H1 (cell line): ENCODE results near the gene PRPF6. TPM values are rescaled to one million over a fixed set of nuclear protein-coding genes. Genes with fewer than 3 reads are reported as not detected.
A peak's percentile ranks its signal among the peaks of the same experiment; 100 is the strongest.

ENCODE experiments used
- CTCF ChIA-PET: fragments of 300-600 bp; sonication (Branson Sonifier 250); formaldehyde crosslinking; loops from one replicate; lab custom pipeline; 2021; ENCODE audit not compliant: partially characterized antibody; lab: Charles Lee
- POLR2A ChIA-PET: fragments of 300-600 bp; sonication (Branson Sonifier 250); formaldehyde crosslinking; loops from one replicate; lab custom pipeline; 2021; ENCODE audit warnings: inconsistent platforms; ENCODE audit not compliant: partially characterized antibody; lab: Charles Lee
- DNase-seq, 2 experiments: peaks; one replicate each; pipeline versions ENCODE4 v3.0.0 to v3.0.0-alpha.2; 2010 to 2022; ENCODE audit warnings: low spot score in 2 of 2, low read depth in 1 of 2, mixed read lengths in 1 of 2
- FAIRE-seq: peaks from 2 replicates; lab custom pipeline; 2011; peaks lifted over from hg19 to GRCh38; lab: Jason Lieb, UNC
- H2AFZ ChIP-seq: 2 replicates; pipeline ENCODE4 v1.8.1; 2012; ENCODE audit warnings: low read length, inconsistent platforms
- H2AK5ac ChIP-seq: 2 replicates; pipeline ENCODE4 v1.6.1; 2013; ENCODE audit warnings: low read depth, low read length
- H2BK120ac ChIP-seq: replicated peaks from 2 replicates; pipeline ENCODE3; 2013; ENCODE audit warnings: low read depth, low read length, inconsistent platforms
- H2BK12ac ChIP-seq: 2 replicates; pipeline ENCODE4 v1.6.1; 2013; ENCODE audit warnings: low read depth, low read length
- H2BK15ac ChIP-seq: 2 replicates; pipeline ENCODE4 v1.6.1; 2013; ENCODE audit warnings: low read length
- H2BK20ac ChIP-seq: 2 replicates; pipeline ENCODE4 v1.6.1; 2013; ENCODE audit warnings: low read length
- H2BK5ac ChIP-seq: 2 replicates; pipeline ENCODE4 v1.6.1; 2013; ENCODE audit warnings: low read depth, low read length
- H3K14ac ChIP-seq: 2 replicates; pipeline ENCODE4 v1.6.1; 2013; ENCODE audit warnings: inconsistent platforms; ENCODE audit not compliant: insufficient read length
- H3K18ac ChIP-seq: 2 replicates; pipeline ENCODE4 v1.6.1; 2013; ENCODE audit warnings: low read length; ENCODE audit errors: extremely low read depth
- H3K23ac ChIP-seq: 2 replicates; pipeline ENCODE4 v1.6.1; 2013; ENCODE audit warnings: inconsistent platforms; ENCODE audit not compliant: insufficient read length
- H3K23me2 ChIP-seq: 2 replicates; pipeline ENCODE4 v1.6.1; 2013; ENCODE audit warnings: low read depth, low read length
- H3K27ac ChIP-seq: 2 replicates; pipeline ENCODE4 v1.6.1; 2011; ENCODE audit warnings: low read depth, low read length, inconsistent platforms
- H3K27me3 ChIP-seq, 4 experiments: replicated peaks in 1 of 4; 1 replicate in 1 of 4; 2 replicates in 3 of 4; pipeline versions ENCODE4 v1.6.1 to v1.8.1; 2011 to 2013; ENCODE audit warnings: low read length in 3 of 4, mild to moderate bottlenecking in 3 of 4, inconsistent platforms in 2 of 4, mixed read lengths in 2 of 4, moderate library complexity in 1 of 4; ENCODE audit not compliant: control insufficient read depth in 3 of 4, insufficient read depth in 3 of 4; ENCODE audit errors: extremely low read depth in 1 of 4
- H3K36me3 ChIP-seq, 4 experiments: 2 replicates each; pipeline versions ENCODE4 v1.6.1 to v1.8.1; 2011 to 2013; ENCODE audit warnings: mild to moderate bottlenecking in 4 of 4, low read length in 3 of 4, moderate library complexity in 2 of 4, control low read depth in 1 of 4, inconsistent platforms in 1 of 4; ENCODE audit not compliant: insufficient read depth in 4 of 4, control insufficient read depth in 2 of 4
- H3K4ac ChIP-seq: replicated peaks from 2 replicates; pipeline ENCODE3; 2013; ENCODE audit warnings: low read length, low read depth, mixed read lengths, inconsistent platforms; ENCODE audit not compliant: insufficient read length
- H3K4me1 ChIP-seq, 4 experiments: replicated peaks in 1 of 4; 1 replicate in 1 of 4; 2 replicates in 3 of 4; pipeline versions ENCODE4 v1.6.1 to v1.8.1; 2011 to 2013; ENCODE audit warnings: low read length in 3 of 4, inconsistent platforms in 2 of 4, mixed read lengths in 1 of 4; ENCODE audit not compliant: insufficient read depth in 4 of 4, control insufficient read depth in 3 of 4
- H3K4me2 ChIP-seq, 2 experiments: 2 replicates each; pipeline versions ENCODE4 v1.6.1 to v1.8.1; 2011 to 2013; ENCODE audit warnings: low read depth in 2 of 2, low read length in 2 of 2, control low read depth in 1 of 2, inconsistent platforms in 1 of 2, mild to moderate bottlenecking in 1 of 2; ENCODE audit not compliant: insufficient read depth in 1 of 2
- H3K4me3 ChIP-seq, 4 experiments: fragments of 200-600, 300-600 bp in 1 of 4; sonication (generic), shearing (Covaris generic), sonication (Bioruptor Twin) in 1 of 4; 2 replicates each; pipeline versions ENCODE4 v1.5.1 to v1.8.1; 2011 to 2016; ENCODE audit warnings: low read length in 4 of 4, low read depth in 3 of 4, control low read depth in 2 of 4, inconsistent platforms in 2 of 4, mild to moderate bottlenecking in 2 of 4, mixed read lengths in 1 of 4, moderate library complexity in 1 of 4; ENCODE audit not compliant: insufficient read depth in 2 of 4; ENCODE audit errors: extremely low read depth in 1 of 4
- H3K56ac ChIP-seq: replicated peaks from 2 replicates; pipeline ENCODE3; 2013; ENCODE audit warnings: low read depth, mild to moderate bottlenecking, mixed read lengths, low read length, inconsistent platforms; ENCODE audit not compliant: insufficient read length
- H3K79me1 ChIP-seq: 2 replicates; pipeline ENCODE4 v1.6.1; 2013; ENCODE audit warnings: low read depth, low read length, control low read depth
- H3K79me2 ChIP-seq, 2 experiments: 2 replicates each; pipeline versions ENCODE4 v1.6.1 to v1.8.1; 2012 to 2013; ENCODE audit warnings: low read length in 2 of 2, mild to moderate bottlenecking in 2 of 2, inconsistent platforms in 1 of 2; ENCODE audit not compliant: insufficient read depth in 2 of 2, control insufficient read depth in 1 of 2
- H3K9ac ChIP-seq, 4 experiments: replicated peaks in 1 of 4; 1 replicate in 1 of 4; 2 replicates in 3 of 4; pipeline versions ENCODE4 v1.6.1 to v1.8.1; 2011 to 2013; ENCODE audit warnings: low read depth in 3 of 4, low read length in 3 of 4, control low read depth in 2 of 4, mild to moderate bottlenecking in 2 of 4, moderate library complexity in 2 of 4, inconsistent platforms in 1 of 4; ENCODE audit errors: extremely low read depth in 1 of 4
- H3K9me3 ChIP-seq, 2 experiments: 2 replicates each; pipeline versions ENCODE4 v1.6.1 to v1.8.1; 2012 to 2013; ENCODE audit warnings: mild to moderate bottlenecking in 2 of 2, moderate library complexity in 2 of 2, control low read depth in 1 of 2, inconsistent platforms in 1 of 2, low read depth in 1 of 2, low read length in 1 of 2, mixed read lengths in 1 of 2; ENCODE audit not compliant: insufficient read depth in 2 of 2
- H4K20me1 ChIP-seq, 2 experiments: replicated peaks in 1 of 2; 2 replicates each; pipeline versions ENCODE3 to v1.8.1; 2011 to 2013; ENCODE audit warnings: inconsistent platforms in 2 of 2, low read length in 2 of 2, mild to moderate bottlenecking in 1 of 2; ENCODE audit not compliant: insufficient read depth in 2 of 2, control insufficient read depth in 1 of 2
- H4K5ac ChIP-seq: 2 replicates; pipeline ENCODE4 v1.6.1; 2013; ENCODE audit warnings: low read length, low read depth, mixed read lengths, inconsistent platforms; ENCODE audit not compliant: insufficient read length
- H4K8ac ChIP-seq: 2 replicates; pipeline ENCODE4 v1.8.0; 2013; ENCODE audit warnings: mild to moderate bottlenecking, moderate library complexity, low read length, inconsistent platforms; ENCODE audit not compliant: insufficient read depth; ENCODE audit errors: extremely low read depth
- H4K91ac ChIP-seq: replicated peaks from 2 replicates; pipeline ENCODE3; 2013; ENCODE audit warnings: low read length, mixed read lengths, inconsistent platforms; ENCODE audit not compliant: insufficient read length
- BACH1 ChIP-seq: IDR thresholded peaks from 2 replicates; pipeline ENCODE4 v1.6.1; 2012; ENCODE audit warnings: low read length, improper control_type of control experiment
- CEBPB ChIP-seq: IDR thresholded peaks from 2 replicates; pipeline ENCODE4 v1.6.1; 2012; ENCODE audit warnings: low read depth, low read length
- CTCF ChIP-seq, 3 experiments: IDR thresholded peaks; 1 replicate in 2 of 3; 2 replicates in 1 of 3; pipeline versions ENCODE4 v1.5.1 to v1.6.1; 2011; ENCODE audit warnings: low read length in 3 of 3, mild to moderate bottlenecking in 3 of 3, inconsistent platforms in 2 of 3, low read depth in 1 of 3, moderate library complexity in 1 of 3; ENCODE audit not compliant: insufficient read depth in 1 of 3; ENCODE audit errors: control extremely low read depth in 1 of 3
- E2F6 ChIP-seq: IDR thresholded peaks from 2 replicates; pipeline ENCODE4 v1.6.1; 2012; ENCODE audit warnings: inconsistent platforms
- NRF1 ChIP-seq: IDR thresholded peaks from 2 replicates; pipeline ENCODE4 v1.6.1; 2011; ENCODE audit warnings: mild to moderate bottlenecking, low read depth, low read length, improper control_type of control experiment
- POLR2AphosphoS5 ChIP-seq: IDR thresholded peaks from 2 replicates; pipeline ENCODE4 v1.6.1; 2011; ENCODE audit warnings: low read depth, low read length
- RFX5 ChIP-seq: IDR thresholded peaks from 2 replicates; pipeline ENCODE4 v1.6.1; 2011; ENCODE audit warnings: low read depth, low read length, improper control_type of control experiment, borderline replicate concordance
- RNF2 ChIP-seq: fragments of 200-900, 300-1000 bp; sonication (generic); IDR thresholded peaks from 2 replicates; pipeline ENCODE4 v1.7.1; 2016; ENCODE audit warnings: borderline replicate concordance, low read depth, mild to moderate bottlenecking, antibody characterized with exemption, low read length; ENCODE audit not compliant: poor library complexity, severe bottlenecking; ENCODE audit errors: missing control alignments
- SP4 ChIP-seq: IDR thresholded peaks from 2 replicates; pipeline ENCODE4 v1.6.1; 2012; ENCODE audit warnings: low read length, inconsistent platforms
- TBP ChIP-seq: IDR thresholded peaks from 2 replicates; pipeline ENCODE4 v1.6.1; 2011; ENCODE audit warnings: low read depth, low read length, improper control_type of control experiment
- TEAD4 ChIP-seq: IDR thresholded peaks from 2 replicates; pipeline ENCODE4 v1.6.1; 2012; ENCODE audit warnings: low read depth, low read length, inconsistent platforms, mixed read lengths
- WGBS, 2 experiments: shearing (Covaris generic) in 1 of 2; methylation state at CpG; one replicate each; pipeline versions ENCODE4 v1.1.6 to v1.1.7; 2013 to 2015; ENCODE audit warnings: low lambda C conversion rate in 2 of 2, mixed read lengths in 2 of 2, inconsistent platforms in 1 of 2, low coverage in 1 of 2, missing lambda C conversion rate in 1 of 2; ENCODE audit not compliant: insufficient replicate concordance in 2 of 2, insufficient coverage in 1 of 2, insufficient read length in 1 of 2; ENCODE audit errors: extremely low coverage in 1 of 2, missing lambda C conversion rate in 1 of 2; 5-methylcytosine and 5-hydroxymethylcytosine counted together
- polyA plus RNA-seq, 7 experiments: library from polyadenylated mRNA; depleted of rRNA in 3 of 7; stranded (reverse) in 5 of 7; unstranded in 2 of 7; fragments of >200 nt in 5 of 7; fragments of 200-250 nt in 2 of 7; gene quantifications; 1 replicate in 5 of 7; 2 replicates in 1 of 7; 4 replicates in 1 of 7; pipeline versions ENCODE4 v1.2.1 to v1.2.3, GENCODE V29; 2011 to 2013; ENCODE audit warnings: missing spikeins in 2 of 7, mixed read lengths in 2 of 7
- total RNA-seq: library from RNA; stranded (reverse); fragmentation: NEBNext Ultra II Directional; extraction: Animal tissue kit (Norgen Biotek cat#: 25700); gene quantifications from 2 replicates; pipeline ENCODE4 v1.2.1, GENCODE V29; 2021

PRPF6 gene
- total and polyA plus RNA-seq, 2 of the 8 experiments (the other 6 are each of a cell fraction or from before 2014, with no cell fraction given): 27.9 to 76.9 TPM

GRCh38 chr20:64041781-64042053, 60.8 kb downstream of the PRPF6 start:
- H3K27ac ChIP-seq: no peak overlapping the region
- no peaks in the 10 kb centered on the region; a peak in 1 of 8 replicates for H3K36me3 ChIP-seq
- ChIA-PET CTCF (interaction anchor here (0.8 to 7.3 kb wide), 8 partner anchors 8 to 107 kb away, joined by 3 to 73 read pairs (median 18); partner anchors contain the start of genes OPRL1, RGS19 and SOX18), POLR2A (interaction anchor here (0.8 to 1.0 kb wide), 2 partner anchors 13 to 185 kb away, joined by 3 read pairs; no protein-coding TSS in a partner anchor)
- H4K20me1 ChIP-seq: no peaks in the 10 kb centered on the region
- H2AK5ac ChIP-seq: no peak overlapping the region
- no peak overlapping the region for H2AFZ ChIP-seq
- no peaks in the 10 kb centered on the region for H3K79me2 ChIP-seq
- H3K9me3 ChIP-seq: no peaks in the 10 kb centered on the region
- H3K18ac ChIP-seq: no peak overlapping the region
- no peaks in the 10 kb centered on the region for H3K79me1 ChIP-seq
- H3K56ac ChIP-seq: no peak overlapping the region
- no peak overlapping the region for H3K23ac ChIP-seq
- peak overlapping the region in 1 of 4 experiments; percentile 66; a peak in 2 of 8 replicates for H3K4me3 ChIP-seq
- H2BK120ac ChIP-seq: no peak overlapping the region
- no peak overlapping the region for H4K91ac ChIP-seq
- no peak overlapping the region for H3K14ac ChIP-seq
- H3K4me2 ChIP-seq: peak overlapping the region; percentile 63 to 74; a peak in 3 of 4 replicates
- H3K9ac ChIP-seq: no peak overlapping the region
- H2BK5ac ChIP-seq: no peak overlapping the region
- peaks cover 3% of the 10 kb centered on the region; the same call in 1 of the 2 replicates for H3K23me2 ChIP-seq
- H3K4ac ChIP-seq: no peak overlapping the region
- FAIRE-seq: no peak
- no peak overlapping the region; the same call in 1 of the 2 replicates for H2BK20ac ChIP-seq
- peak overlapping the region; percentile 68; the same call in 1 of the 2 replicates for H2BK12ac ChIP-seq
- 69% methylated on average over 5 of the region's 11 CpGs; no CpG with 5 or more reads in 1 of the 2 experiments for WGBS, 2 experiments
- no peak for DNase-seq
- H3K4me1 ChIP-seq: peaks cover 0 to 25% (median 9%) of the 10 kb centered on the region in 4 experiments; a peak in 6 of 7 replicates
- peaks cover 23 to 81% (median 67%) of the 10 kb centered on the region in 4 experiments for H3K27me3 ChIP-seq
- H4K5ac ChIP-seq: no peak overlapping the region
- H2BK15ac ChIP-seq: peak overlapping the region; percentile 16; the same call in 1 of the 2 replicates
- 0 out of 2 replicates have a peak overlapping the region, but pooled peaks have one; percentile 29 for H4K8ac ChIP-seq
- no peak for TF ChIP-seq TEAD4
- TF ChIP-seq SP4: no peak
- no peak for TF ChIP-seq RNF2
- TF ChIP-seq RFX5: no peak
- no peak for TF ChIP-seq TBP
- TF ChIP-seq CTCF (IDR thresholded peaks at IDR 0.05; ENCODE audit: control extremely low read depth in 1 of 3, insufficient read depth in 1 of 3, low read depth in 1 of 3, low read length in 3 of 3): no peak
- no peak for TF ChIP-seq POLR2AphosphoS5
- TF ChIP-seq BACH1: no peak
- TF ChIP-seq E2F6: no peak
- TF ChIP-seq CEBPB: no peak
- TF ChIP-seq NRF1: no peak
